GM19351 (cell line): ENCODE measurements around the gene CDH23.

Source experiments
- ATAC-seq: cut with Tn5 transposase; IDR thresholded peaks from one replicate; pipeline ENCODE4 v1.9.1; 2021; ENCODE audit warnings: mild to moderate bottlenecking, moderate library complexity; ENCODE audit not compliant: unreplicated experiment

Gene CDH23

GRCh38 chr10:71462062-71462935 is 65.6 kb downstream of the CDH23 start:
- no peak for ATAC-seq

GRCh38 chr10:71463111-71463510 is 66.4 kb downstream of the CDH23 start:
- no peak for ATAC-seq

- no peak for ATAC-seq
Observed at GRCh38 chr10:71465551-71466252, 69.0 kb downstream of the CDH23 start.

GRCh38 chr10:71466330-71466729 is 69.6 kb downstream of the CDH23 start:
- no peak for ATAC-seq

GRCh38 chr10:71467161-71467560 is 70.4 kb downstream of the CDH23 start:
- ATAC-seq, result no peak

- no peak for ATAC-seq
Observed at GRCh38 chr10:71467569-71468362, 71.0 kb downstream of the CDH23 start.

GRCh38 chr10:71468363-71469094 is 71.8 kb downstream of the CDH23 start:
- no peak for ATAC-seq

GRCh38 chr10:71471006-71471405 is 74.3 kb downstream of the CDH23 start:
- ATAC-seq, result no peak

- ATAC-seq, result no peak
Observed at GRCh38 chr10:71471957-71472365, 75.2 kb downstream of the CDH23 start.

- ATAC-seq, result no peak
Observed at GRCh38 chr10:71472466-71472865, 75.7 kb downstream of the CDH23 start.

GRCh38 chr10:71472912-71473311 is 76.2 kb downstream of the CDH23 start:
- no peak for ATAC-seq

GRCh38 chr10:71473671-71474599 is 77.2 kb downstream of the CDH23 start:
- ATAC-seq, result no peak

- no peak for ATAC-seq
Observed at GRCh38 chr10:71474702-71475242, 78.1 kb downstream of the CDH23 start.

GRCh38 chr10:71475243-71475871 is 78.6 kb downstream of the CDH23 start:
- ATAC-seq, result no peak

GRCh38 chr10:71476228-71477011 is 79.7 kb downstream of the CDH23 start:
- no peak for ATAC-seq

- ATAC-seq, result no peak
Observed at GRCh38 chr10:71478173-71478572, 81.5 kb downstream of the CDH23 start.

- ATAC-seq, result no peak
Observed at GRCh38 chr10:71478813-71479365, 82.2 kb downstream of the CDH23 start.

GRCh38 chr10:71479831-71480230 is 83.1 kb downstream of the CDH23 start:
- ATAC-seq, result no peak
